ENCODE results near the gene LIPC.

DNA sequence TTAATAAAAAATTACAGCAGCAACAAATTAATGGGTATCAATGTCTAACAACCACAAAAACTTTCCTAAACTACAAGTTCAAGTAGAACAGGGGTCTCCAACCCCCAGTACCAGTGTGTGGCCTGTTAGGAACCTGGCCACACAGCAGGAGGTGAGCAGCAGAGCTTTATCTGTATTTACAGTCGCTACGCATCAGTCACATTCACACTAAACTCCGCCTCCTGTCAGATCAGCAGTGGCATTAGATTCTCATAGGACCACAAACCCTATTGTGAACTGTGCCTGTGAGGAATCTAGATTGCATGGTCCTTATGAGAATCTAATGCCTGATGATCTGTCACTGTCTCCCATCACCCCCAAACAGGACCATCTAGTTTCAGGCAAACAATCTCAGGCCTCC is 18.5 kb upstream of the LIPC start:
- TF ChIP-seq POLR2AphosphoS5 (IDR thresholded peaks at IDR 0.05), result no peak
- TF ChIP-seq, protein P1, sequence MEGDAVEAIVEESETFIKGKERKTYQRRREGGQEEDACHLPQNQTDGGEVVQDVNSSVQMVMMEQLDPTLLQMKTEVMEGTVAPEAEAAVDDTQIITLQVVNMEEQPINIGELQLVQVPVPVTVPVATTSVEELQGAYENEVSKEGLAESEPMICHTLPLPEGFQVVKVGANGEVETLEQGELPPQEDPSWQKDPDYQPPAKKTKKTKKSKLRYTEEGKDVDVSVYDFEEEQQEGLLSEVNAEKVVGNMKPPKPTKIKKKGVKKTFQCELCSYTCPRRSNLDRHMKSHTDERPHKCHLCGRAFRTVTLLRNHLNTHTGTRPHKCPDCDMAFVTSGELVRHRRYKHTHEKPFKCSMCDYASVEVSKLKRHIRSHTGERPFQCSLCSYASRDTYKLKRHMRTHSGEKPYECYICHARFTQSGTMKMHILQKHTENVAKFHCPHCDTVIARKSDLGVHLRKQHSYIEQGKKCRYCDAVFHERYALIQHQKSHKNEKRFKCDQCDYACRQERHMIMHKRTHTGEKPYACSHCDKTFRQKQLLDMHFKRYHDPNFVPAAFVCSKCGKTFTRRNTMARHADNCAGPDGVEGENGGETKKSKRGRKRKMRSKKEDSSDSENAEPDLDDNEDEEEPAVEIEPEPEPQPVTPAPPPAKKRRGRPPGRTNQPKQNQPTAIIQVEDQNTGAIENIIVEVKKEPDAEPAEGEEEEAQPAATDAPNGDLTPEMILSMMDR (IDR thresholded peaks at IDR 0.05), result no peak
- no peak for TF ChIP-seq EP300 (IDR thresholded peaks at IDR 0.05)
- no peak for TF ChIP-seq POLR2A (IDR thresholded peaks at IDR 0.05)

All from stomach (tissue), 4 donors.